Fibroblast of lung (primary cell): Measurements from ENCODE around the gene PLXNA4. TPM values are rescaled to one million over a fixed set of nuclear protein-coding genes. Genes with fewer than 3 reads are reported as not detected.

Experiments used
- DNase-seq, 2 donors: peaks; one replicate each; pipeline versions ENCODE4 v3.0.0 to v3.0.0-alpha.2; 2010; ENCODE audit warnings: low read depth in 2 of 2
- H2AFZ ChIP-seq: 2 replicates; pipeline ENCODE4 v1.5.1; 2012; ENCODE audit warnings: low read length, control low read depth, inconsistent platforms
- H3K27ac ChIP-seq: 2 replicates; pipeline ENCODE4 v1.5.1; 2011; ENCODE audit warnings: low read length, control low read depth; ENCODE audit not compliant: insufficient read depth
- H3K27me3 ChIP-seq: 2 replicates; pipeline ENCODE4 v1.5.1; 2011; ENCODE audit warnings: mild to moderate bottlenecking, low read length; ENCODE audit not compliant: control insufficient read depth, insufficient read depth
- H3K36me3 ChIP-seq: 2 replicates; pipeline ENCODE4 v1.5.1; 2011; ENCODE audit warnings: low read length; ENCODE audit not compliant: control insufficient read depth, insufficient read depth
- H3K4me1 ChIP-seq: 2 replicates; pipeline ENCODE4 v1.5.1; 2011; ENCODE audit warnings: low read length; ENCODE audit not compliant: control insufficient read depth, insufficient read depth; ENCODE audit errors: extremely low read depth
- H3K4me2 ChIP-seq: 2 replicates; pipeline ENCODE4 v1.5.1; 2011; ENCODE audit warnings: low read length, control low read depth; ENCODE audit not compliant: insufficient read depth; ENCODE audit errors: extremely low read depth
- H3K4me3 ChIP-seq, 4 experiments: fragments of 200-600 bp in 1 of 4; sonication (generic) in 1 of 4; replicated peaks in 1 of 4; 2 replicates each; pipeline ENCODE4 v1.5.1; 2011 to 2016; ENCODE audit warnings: low read length in 4 of 4, low read depth in 3 of 4, mild to moderate bottlenecking in 3 of 4, control low read depth in 2 of 4, inconsistent platforms in 1 of 4, mixed read lengths in 1 of 4; ENCODE audit not compliant: insufficient read depth in 1 of 4; ENCODE audit errors: control extremely low read depth in 1 of 4
- H3K79me2 ChIP-seq: 2 replicates; pipeline ENCODE4 v1.5.1; 2012; ENCODE audit warnings: mild to moderate bottlenecking, low read length, inconsistent platforms; ENCODE audit not compliant: control insufficient read depth, insufficient read depth
- H3K9ac ChIP-seq: 2 replicates; pipeline ENCODE4 v1.5.1; 2011; ENCODE audit warnings: mild to moderate bottlenecking, low read length, control low read depth; ENCODE audit not compliant: insufficient read depth
- H3K9me3 ChIP-seq: 2 replicates; pipeline ENCODE4 v1.5.1; 2012; ENCODE audit warnings: low read depth, low read length; ENCODE audit not compliant: control insufficient read depth, insufficient read depth
- H4K20me1 ChIP-seq: 2 replicates; pipeline ENCODE4 v1.5.1; 2011; ENCODE audit warnings: low read length; ENCODE audit not compliant: control insufficient read depth, insufficient read depth; ENCODE audit errors: extremely low read depth
- CTCF ChIP-seq, 2 donors: IDR thresholded peaks in 1 of 2; conservative IDR thresholded peaks in 1 of 2; 1 replicate in 1 of 2; 2 replicates in 1 of 2; pipeline ENCODE4 v1.5.1; 2011 to 2012; ENCODE audit warnings: low read length in 2 of 2, control low read depth in 1 of 2, inconsistent platforms in 1 of 2, low read depth in 1 of 2, mild to moderate bottlenecking in 1 of 2
- EZH2 ChIP-seq: IDR thresholded peaks from 2 replicates; pipeline ENCODE4 v1.5.1; 2012; ENCODE audit warnings: low read length, control low read depth, mild to moderate bottlenecking; ENCODE audit errors: missing control alignments
- polyA plus RNA-seq, 2 donors: library from polyadenylated mRNA; depleted of rRNA in 1 of 2; stranded (reverse) in 1 of 2; unstranded in 1 of 2; fragments of >200 nt; gene quantifications; 2 replicates each; pipeline ENCODE4 v1.2.1, GENCODE V29; 2011 to 2012; ENCODE audit warnings: missing spikeins in 1 of 2
- total RNA-seq: library from RNA; depleted of rRNA; stranded (reverse); fragments of >200 nt; gene quantifications from 2 replicates; pipeline ENCODE4 v1.2.1, GENCODE V29; 2014

Gene PLXNA4
- total and polyA plus RNA-seq, 2 donors (not counting 1 experiment from before 2014, with no cell fraction given), result 1.2 to 1.5 TPM

GRCh38 chr7:132138817-132139216, 437.5 kb downstream of the PLXNA4 start:
- Histone ChIP-seq H3K9ac (no peak overlapping the region), H3K27ac (no peak overlapping the region), H3K4me3 (no peak overlapping the region), H4K20me1 (no peaks in the 10 kb centered on the region), H3K4me1 (no peaks in the 10 kb centered on the region), H3K79me2 (no peaks in the 10 kb centered on the region), H3K27me3 (no peaks in the 10 kb centered on the region), H3K9me3 (no peaks in the 10 kb centered on the region), H3K4me2 (no peak overlapping the region), H2AFZ (no peak overlapping the region), H3K36me3 (no peaks in the 10 kb centered on the region)
- TF ChIP-seq CTCF (conservative IDR thresholded peaks at IDR 0.05 in 1 of 2, IDR thresholded peaks at IDR 0.05 in 1 of 2; ENCODE audit: low read depth in 1 of 2, low read length in 2 of 2), result no peak
- no peak for TF ChIP-seq EZH2
- DNase-seq, result peak in 1 of 2 donors; percentile 76

- Histone ChIP-seq H3K79me2 (no peaks in the 10 kb centered on the region), H2AFZ (no peak overlapping the region), H4K20me1 (no peaks in the 10 kb centered on the region), H3K9ac (no peak overlapping the region), H3K27me3 (no peaks in the 10 kb centered on the region), H3K4me1 (no peaks in the 10 kb centered on the region), H3K4me3 (no peak overlapping the region), H3K27ac (no peak overlapping the region), H3K4me2 (no peak overlapping the region), H3K9me3 (no peaks in the 10 kb centered on the region), H3K36me3 (no peaks in the 10 kb centered on the region)
- TF ChIP-seq CTCF (conservative IDR thresholded peaks at IDR 0.05 in 1 of 2, IDR thresholded peaks at IDR 0.05 in 1 of 2; ENCODE audit: low read depth in 1 of 2, low read length in 2 of 2), result no peak
- TF ChIP-seq EZH2, result no peak
- DNase-seq, result no peak
Measured at GRCh38 chr7:132137681-132138080, 438.6 kb downstream of the PLXNA4 start.

GRCh38 chr7:132135746-132136385, 440.4 kb downstream of the PLXNA4 start:
- Histone ChIP-seq H3K27ac (no peak overlapping the region), H3K4me2 (no peak overlapping the region), H3K27me3 (no peaks in the 10 kb centered on the region), H3K4me1 (no peaks in the 10 kb centered on the region), H3K79me2 (no peaks in the 10 kb centered on the region), H3K4me3 (no peak overlapping the region), H4K20me1 (no peaks in the 10 kb centered on the region), H3K36me3 (no peaks in the 10 kb centered on the region), H3K9me3 (no peaks in the 10 kb centered on the region), H2AFZ (no peak overlapping the region), H3K9ac (no peak overlapping the region)
- TF ChIP-seq CTCF (conservative IDR thresholded peaks at IDR 0.05 in 1 of 2, IDR thresholded peaks at IDR 0.05 in 1 of 2; ENCODE audit: low read depth in 1 of 2, low read length in 2 of 2) (no peak), EZH2 (no peak)
- no peak for DNase-seq
